WI38 (cell line): ENCODE data around the gene RNF208.
A peak's percentile ranks its signal among the peaks of the same experiment; 100 is the strongest.

Experiments
- H3K4me3 ChIP-seq: 2 replicates; pipeline ENCODE4 v1.5.1; 2011; ENCODE audit warnings: low read depth, mild to moderate bottlenecking, control low read depth, low read length
- CTCF ChIP-seq: IDR thresholded peaks from 2 replicates; pipeline ENCODE4 v1.5.1; 2012; ENCODE audit warnings: low read depth, mild to moderate bottlenecking, control low read depth, low read length

The RNF208 gene

DNA sequence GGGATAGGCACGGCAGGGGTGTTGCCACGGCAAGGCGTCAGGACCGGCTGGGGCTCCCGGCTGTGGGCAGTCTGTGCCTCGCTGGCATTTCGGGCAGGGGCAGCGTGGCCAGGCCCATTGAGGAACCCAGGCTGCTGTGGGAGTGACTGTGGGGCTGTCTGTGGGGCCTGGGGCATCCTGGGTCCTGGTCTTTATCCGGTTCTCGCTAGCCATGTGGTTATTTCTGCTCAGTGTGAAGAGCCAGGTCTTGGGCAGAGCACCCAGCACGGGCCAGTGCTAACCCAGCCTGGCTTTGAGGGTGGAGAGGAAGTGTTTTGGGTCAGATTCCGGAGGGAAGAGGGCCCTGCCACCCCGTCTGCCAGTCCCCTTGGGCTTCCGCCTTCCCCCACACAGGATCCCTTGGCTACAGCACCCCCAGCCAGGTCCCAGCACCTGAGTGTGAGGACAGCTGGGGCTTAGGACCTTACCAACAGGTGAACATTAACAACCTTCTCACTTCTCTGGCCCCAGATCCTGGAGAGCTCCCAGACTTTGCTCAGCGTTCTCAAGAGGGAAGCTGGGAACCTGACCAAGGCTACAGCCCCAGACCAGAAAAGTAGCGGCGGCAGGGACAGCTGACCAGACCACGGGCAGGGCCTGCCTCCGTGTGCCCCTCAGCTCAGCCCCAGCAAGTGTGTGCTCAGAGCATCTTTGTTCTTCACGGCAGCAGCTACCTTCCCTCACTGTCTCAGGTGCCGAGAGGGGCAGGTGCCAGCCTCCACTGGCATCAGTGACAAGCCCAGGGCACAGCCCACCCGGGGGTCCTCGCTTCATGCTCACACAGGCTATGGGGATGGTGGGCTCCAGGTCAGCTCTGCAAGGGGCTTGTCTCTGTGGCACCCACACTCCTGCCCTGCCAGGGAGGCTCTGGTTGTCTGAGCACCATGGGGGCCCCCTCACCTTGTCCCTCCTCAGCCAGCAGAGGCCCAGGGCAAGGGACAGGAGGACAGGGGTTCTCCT is 32.4 kb downstream of the RNF208 start:
- no peak for TF ChIP-seq CTCF

GRCh38 chr9:137188490-137189296 is 33.3 kb downstream of the RNF208 start, which contains the start of the genes ANAPC2 and SSNA1:
ANAPC2 (minus strand) TSS chr9:137188560; CDS start chr9:137188532, 28 bp downstream.
SSNA1 (plus strand) TSS chr9:137188676; CDS start chr9:137188727, 51 bp downstream.
- peak; percentile 47; the same call in 1 of the 2 replicates for TF ChIP-seq CTCF
- H3K4me3 ChIP-seq = peak within 1 kb of the TSS; percentile 82

More for the DNA sequence above, 32.4 kb downstream of the RNF208 start:
- H3K4me3 ChIP-seq = peak overlapping the region; percentile 82

GRCh38 chr9:137188086-137188489 is 34.0 kb downstream of the RNF208 start:
- peak overlapping the region; percentile 82 for H3K4me3 ChIP-seq
- no peak for TF ChIP-seq CTCF

GRCh38 chr9:137187386-137187785 is 34.7 kb downstream of the RNF208 start:
- H3K4me3 ChIP-seq = peak overlapping the region; percentile 82
- no peak for TF ChIP-seq CTCF

GRCh38 chr9:137186385-137186784 is 35.7 kb downstream of the RNF208 start:
- no peak overlapping the region for H3K4me3 ChIP-seq
- TF ChIP-seq CTCF = no peak

DNA sequence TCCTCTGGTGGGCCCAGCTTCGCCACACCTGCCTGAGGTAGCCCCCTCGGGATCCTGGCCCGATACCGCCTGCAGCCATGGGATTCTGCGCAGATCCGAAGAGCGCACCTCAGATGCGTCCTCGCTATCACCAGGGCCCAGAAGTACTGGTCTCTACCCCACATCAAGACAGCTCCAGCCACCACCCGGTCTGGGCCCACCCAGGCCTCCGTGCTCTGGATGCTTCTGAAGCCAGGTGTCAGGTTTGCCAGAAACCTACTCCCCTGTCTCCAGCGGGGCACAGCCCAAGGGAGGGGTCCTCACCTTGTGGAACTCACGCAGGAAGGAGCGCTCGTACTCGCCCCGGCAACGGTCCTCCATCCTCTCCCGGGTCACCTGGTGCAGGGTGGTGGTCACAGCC is 36.1 kb downstream of the RNF208 start:
- no peak overlapping the region for H3K4me3 ChIP-seq
- TF ChIP-seq CTCF = no peak
